Measurements from ENCODE around the gene MTCL3.
A peak's percentile ranks its signal among the peaks of the same experiment; 100 is the strongest.

MTCL3 gene

GRCh38 chr6:127464881-127465459 lies 54.2 kb downstream of the MTCL3 start:
- no peaks in the 10 kb centered on the region for H3K27me3 ChIP-seq (ENCODE audit: low read depth, low read length)
- no peaks in the 10 kb centered on the region for H3K9me3 ChIP-seq (ENCODE audit: control insufficient read depth in 1 of 2, low read length in 2 of 2)
- H3K4me1 ChIP-seq (ENCODE audit: control insufficient read depth in 1 of 2, insufficient read depth in 2 of 2, low read length in 2 of 2): peaks cover 0 to 13% of the 10 kb centered on the region in 2 donors
- H3K27ac ChIP-seq (ENCODE audit: low read length): no peak overlapping the region
- no peaks in the 10 kb centered on the region for H3K36me3 ChIP-seq (ENCODE audit: control insufficient read depth in 1 of 2, insufficient read depth in 2 of 2, low read length in 2 of 2)
- H3K4me3 ChIP-seq (ENCODE audit: low read depth in 1 of 2, low read length in 2 of 2): no peak overlapping the region

- Histone ChIP-seq H3K4me1 (ENCODE audit: control insufficient read depth in 1 of 2, insufficient read depth in 2 of 2, low read length in 2 of 2) (peaks cover 0 to 19% of the 10 kb centered on the region in 2 donors), H3K4me3 (ENCODE audit: low read depth in 1 of 2, low read length in 2 of 2) (no peak overlapping the region), H3K36me3 (ENCODE audit: control insufficient read depth in 1 of 2, insufficient read depth in 2 of 2, low read length in 2 of 2) (no peaks in the 10 kb centered on the region), H3K27me3 (ENCODE audit: low read depth, low read length) (no peaks in the 10 kb centered on the region), H3K27ac (ENCODE audit: low read length) (peak overlapping the region; percentile 17), H3K9me3 (ENCODE audit: control insufficient read depth in 1 of 2, low read length in 2 of 2) (no peaks in the 10 kb centered on the region)
Measured at GRCh38 chr6:127464161-127464880, 54.8 kb downstream of the MTCL3 start.

GRCh38 chr6:127463056-127463455 lies 56.1 kb downstream of the MTCL3 start:
- no peaks in the 10 kb centered on the region for H3K27me3 ChIP-seq (ENCODE audit: low read depth, low read length)
- H3K4me3 ChIP-seq (ENCODE audit: low read depth in 1 of 2, low read length in 2 of 2): no peak overlapping the region
- H3K4me1 ChIP-seq (ENCODE audit: control insufficient read depth in 1 of 2, insufficient read depth in 2 of 2, low read length in 2 of 2): peaks cover 0 to 19% of the 10 kb centered on the region in 2 donors
- no peaks in the 10 kb centered on the region for H3K36me3 ChIP-seq (ENCODE audit: control insufficient read depth in 1 of 2, insufficient read depth in 2 of 2, low read length in 2 of 2)
- H3K27ac ChIP-seq (ENCODE audit: low read length): no peak overlapping the region
- H3K9me3 ChIP-seq (ENCODE audit: control insufficient read depth in 1 of 2, low read length in 2 of 2): no peaks in the 10 kb centered on the region

GRCh38 chr6:127462376-127462775 lies 56.8 kb downstream of the MTCL3 start:
- H3K27ac ChIP-seq (ENCODE audit: low read length): no peak overlapping the region
- no peaks in the 10 kb centered on the region for H3K27me3 ChIP-seq (ENCODE audit: low read depth, low read length)
- no peaks in the 10 kb centered on the region for H3K36me3 ChIP-seq (ENCODE audit: control insufficient read depth in 1 of 2, insufficient read depth in 2 of 2, low read length in 2 of 2)
- H3K9me3 ChIP-seq (ENCODE audit: control insufficient read depth in 1 of 2, low read length in 2 of 2): no peaks in the 10 kb centered on the region
- H3K4me3 ChIP-seq (ENCODE audit: low read depth in 1 of 2, low read length in 2 of 2): no peak overlapping the region
- peaks cover 0 to 19% of the 10 kb centered on the region in 2 donors for H3K4me1 ChIP-seq (ENCODE audit: control insufficient read depth in 1 of 2, insufficient read depth in 2 of 2, low read length in 2 of 2)

- Histone ChIP-seq H3K4me3 (ENCODE audit: low read depth in 1 of 2, low read length in 2 of 2) (no peak overlapping the region), H3K36me3 (ENCODE audit: control insufficient read depth in 1 of 2, insufficient read depth in 2 of 2, low read length in 2 of 2) (no peaks in the 10 kb centered on the region), H3K27me3 (ENCODE audit: low read depth, low read length) (no peaks in the 10 kb centered on the region), H3K27ac (ENCODE audit: low read length) (no peak overlapping the region), H3K4me1 (ENCODE audit: control insufficient read depth in 1 of 2, insufficient read depth in 2 of 2, low read length in 2 of 2) (peaks cover 0 to 24% of the 10 kb centered on the region in 2 donors), H3K9me3 (ENCODE audit: control insufficient read depth in 1 of 2, low read length in 2 of 2) (no peaks in the 10 kb centered on the region)
Measured at GRCh38 chr6:127460465-127460864, 58.7 kb downstream of the MTCL3 start.

- Histone ChIP-seq H3K27me3 (ENCODE audit: low read depth, low read length) (no peaks in the 10 kb centered on the region), H3K9me3 (ENCODE audit: control insufficient read depth in 1 of 2, low read length in 2 of 2) (no peaks in the 10 kb centered on the region), H3K36me3 (ENCODE audit: control insufficient read depth in 1 of 2, insufficient read depth in 2 of 2, low read length in 2 of 2) (no peaks in the 10 kb centered on the region), H3K4me3 (ENCODE audit: low read depth in 1 of 2, low read length in 2 of 2) (peak within 1 kb of the TSS; percentile 56 to 74), H3K4me1 (ENCODE audit: control insufficient read depth in 1 of 2, insufficient read depth in 2 of 2, low read length in 2 of 2) (peaks cover 0 to 28% of the 10 kb centered on the region in 2 donors), H3K27ac (ENCODE audit: low read length) (peak within 1 kb of the TSS; percentile 85)
Measured at GRCh38 chr6:127459231-127459641, 59.9 kb downstream of the MTCL3 start, which contains the start of gene KIAA0408. Gene KIAA0408, minus strand, starts transcription at chr6:127459389. Its CDS starts 5,408 bp downstream, at chr6:127453981.

GRCh38 chr6:127458817-127459216 lies 60.3 kb downstream of the MTCL3 start:
- Histone ChIP-seq H3K4me3 (ENCODE audit: low read depth in 1 of 2, low read length in 2 of 2) (peak overlapping the region; percentile 56 to 74), H3K9me3 (ENCODE audit: control insufficient read depth in 1 of 2, low read length in 2 of 2) (no peaks in the 10 kb centered on the region), H3K4me1 (ENCODE audit: control insufficient read depth in 1 of 2, insufficient read depth in 2 of 2, low read length in 2 of 2) (peaks cover 0 to 26% of the 10 kb centered on the region in 2 donors), H3K27me3 (ENCODE audit: low read depth, low read length) (no peaks in the 10 kb centered on the region), H3K36me3 (ENCODE audit: control insufficient read depth in 1 of 2, insufficient read depth in 2 of 2, low read length in 2 of 2) (no peaks in the 10 kb centered on the region), H3K27ac (ENCODE audit: low read length) (peak overlapping the region; percentile 85)

GRCh38 chr6:127458222-127458621 lies 60.9 kb downstream of the MTCL3 start:
- peak overlapping the region; percentile 56 to 74 for H3K4me3 ChIP-seq (ENCODE audit: low read depth in 1 of 2, low read length in 2 of 2)
- H3K27ac ChIP-seq (ENCODE audit: low read length): peak overlapping the region; percentile 85
- H3K4me1 ChIP-seq (ENCODE audit: control insufficient read depth in 1 of 2, insufficient read depth in 2 of 2, low read length in 2 of 2): peaks cover 0 to 27% of the 10 kb centered on the region in 2 donors
- no peaks in the 10 kb centered on the region for H3K9me3 ChIP-seq (ENCODE audit: control insufficient read depth in 1 of 2, low read length in 2 of 2)
- H3K27me3 ChIP-seq (ENCODE audit: low read depth, low read length): no peaks in the 10 kb centered on the region
- no peaks in the 10 kb centered on the region for H3K36me3 ChIP-seq (ENCODE audit: control insufficient read depth in 1 of 2, insufficient read depth in 2 of 2, low read length in 2 of 2)

- Histone ChIP-seq H3K27ac (ENCODE audit: low read length) (peak overlapping the region; percentile 85), H3K9me3 (ENCODE audit: control insufficient read depth in 1 of 2, low read length in 2 of 2) (no peaks in the 10 kb centered on the region), H3K27me3 (ENCODE audit: low read depth, low read length) (no peaks in the 10 kb centered on the region), H3K36me3 (ENCODE audit: control insufficient read depth in 1 of 2, insufficient read depth in 2 of 2, low read length in 2 of 2) (no peaks in the 10 kb centered on the region), H3K4me3 (ENCODE audit: low read depth in 1 of 2, low read length in 2 of 2) (peak overlapping the region; percentile 56 to 74), H3K4me1 (ENCODE audit: control insufficient read depth in 1 of 2, insufficient read depth in 2 of 2, low read length in 2 of 2) (peaks cover 0 to 33% of the 10 kb centered on the region in 2 donors)
Measured at GRCh38 chr6:127457456-127458064, 61.6 kb downstream of the MTCL3 start.

- H3K4me3 ChIP-seq (ENCODE audit: low read depth in 1 of 2, low read length in 2 of 2): peak overlapping the region; percentile 5 to 74
- no peaks in the 10 kb centered on the region for H3K27me3 ChIP-seq (ENCODE audit: low read depth, low read length)
- peak overlapping the region; percentile 70 for H3K27ac ChIP-seq (ENCODE audit: low read length)
- H3K36me3 ChIP-seq (ENCODE audit: control insufficient read depth in 1 of 2, insufficient read depth in 2 of 2, low read length in 2 of 2): no peaks in the 10 kb centered on the region
- peaks cover 0 to 34% of the 10 kb centered on the region in 2 donors for H3K4me1 ChIP-seq (ENCODE audit: control insufficient read depth in 1 of 2, insufficient read depth in 2 of 2, low read length in 2 of 2)
- H3K9me3 ChIP-seq (ENCODE audit: control insufficient read depth in 1 of 2, low read length in 2 of 2): no peaks in the 10 kb centered on the region
Measured at GRCh38 chr6:127456465-127456864, 62.7 kb downstream of the MTCL3 start.

GRCh38 chr6:127453845-127454619 lies 65.1 kb downstream of the MTCL3 start:
- peaks cover 0 to 27% of the 10 kb centered on the region in 2 donors for H3K4me1 ChIP-seq (ENCODE audit: control insufficient read depth in 1 of 2, insufficient read depth in 2 of 2, low read length in 2 of 2)
- no peaks in the 10 kb centered on the region for H3K27me3 ChIP-seq (ENCODE audit: low read depth, low read length)
- H3K4me3 ChIP-seq (ENCODE audit: low read depth in 1 of 2, low read length in 2 of 2): peak overlapping the region in 1 of 2 donors; percentile 46
- no peaks in the 10 kb centered on the region for H3K9me3 ChIP-seq (ENCODE audit: control insufficient read depth in 1 of 2, low read length in 2 of 2)
- H3K27ac ChIP-seq (ENCODE audit: low read length): no peak overlapping the region
- H3K36me3 ChIP-seq (ENCODE audit: control insufficient read depth in 1 of 2, insufficient read depth in 2 of 2, low read length in 2 of 2): peaks cover 0 to 3% of the 10 kb centered on the region in 2 donors

All from muscle layer of duodenum (tissue), 2 donors.